ENCODE data around the gene CYP19A1.
A peak's percentile ranks its signal among the peaks of the same experiment; 100 is the strongest.

The CYP19A1 gene

DNA sequence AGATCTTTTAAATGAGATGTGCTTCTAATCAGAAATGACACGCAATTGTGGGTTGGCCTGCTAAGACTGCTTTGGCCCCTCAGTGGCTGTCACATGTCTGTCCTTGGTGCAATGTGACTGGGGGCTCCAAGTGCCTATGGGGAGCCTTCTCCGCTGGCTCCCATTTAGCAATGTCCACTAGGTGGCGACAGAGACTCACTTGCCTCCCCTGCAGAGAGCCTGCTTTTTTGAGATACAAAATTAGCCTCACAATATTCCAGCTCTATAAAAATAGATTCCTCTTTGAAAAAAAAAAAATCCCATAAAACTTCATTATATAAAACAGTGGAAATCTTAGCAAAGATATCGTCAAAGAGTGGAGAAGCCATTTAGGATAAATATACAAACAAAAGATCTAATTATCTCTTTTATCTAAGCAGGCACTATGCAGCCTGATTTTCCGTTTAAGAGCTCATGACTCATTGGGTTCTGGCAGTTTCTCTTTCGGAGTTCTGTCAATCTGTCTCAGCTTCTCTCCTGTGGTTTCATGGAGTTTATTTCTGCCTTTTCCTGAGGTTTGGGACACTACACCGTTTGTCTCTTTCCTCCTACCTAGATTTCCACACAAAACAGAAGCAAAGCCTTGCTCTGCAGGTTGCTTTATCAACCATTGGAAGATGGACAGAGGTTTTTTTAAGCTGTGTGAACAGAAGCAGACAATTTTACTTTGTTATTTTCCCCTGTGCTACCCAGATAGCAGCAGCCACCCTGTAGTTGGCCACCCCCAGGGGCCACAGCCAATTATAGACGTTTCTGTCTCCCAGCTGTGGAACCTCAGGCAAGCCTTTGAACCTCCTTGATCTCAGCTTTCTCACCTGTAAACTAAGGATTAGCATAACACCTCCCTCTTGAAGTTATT, 175.3 kb downstream of the CYP19A1 start:
- peak overlapping the region; percentile 36 for H3K4me2 ChIP-seq
- H3K9ac ChIP-seq = no peak overlapping the region; the same call in 1 of the 2 replicates
- H3K36me3 ChIP-seq = no peaks in the 10 kb centered on the region
- no peak overlapping the region for H3K27ac ChIP-seq
- TF ChIP-seq Cebpa-rat (IDR thresholded peaks at IDR 0.05) = no peak
- H3K9me3 ChIP-seq = no peaks in the 10 kb centered on the region
- H3K4me1 ChIP-seq = peaks cover 7% of the 10 kb centered on the region
- no peaks in the 10 kb centered on the region for H3K27me3 ChIP-seq
- no peaks in the 10 kb centered on the region for H4K20me1 ChIP-seq
- no peak overlapping the region for H3K4me3 ChIP-seq

DNA sequence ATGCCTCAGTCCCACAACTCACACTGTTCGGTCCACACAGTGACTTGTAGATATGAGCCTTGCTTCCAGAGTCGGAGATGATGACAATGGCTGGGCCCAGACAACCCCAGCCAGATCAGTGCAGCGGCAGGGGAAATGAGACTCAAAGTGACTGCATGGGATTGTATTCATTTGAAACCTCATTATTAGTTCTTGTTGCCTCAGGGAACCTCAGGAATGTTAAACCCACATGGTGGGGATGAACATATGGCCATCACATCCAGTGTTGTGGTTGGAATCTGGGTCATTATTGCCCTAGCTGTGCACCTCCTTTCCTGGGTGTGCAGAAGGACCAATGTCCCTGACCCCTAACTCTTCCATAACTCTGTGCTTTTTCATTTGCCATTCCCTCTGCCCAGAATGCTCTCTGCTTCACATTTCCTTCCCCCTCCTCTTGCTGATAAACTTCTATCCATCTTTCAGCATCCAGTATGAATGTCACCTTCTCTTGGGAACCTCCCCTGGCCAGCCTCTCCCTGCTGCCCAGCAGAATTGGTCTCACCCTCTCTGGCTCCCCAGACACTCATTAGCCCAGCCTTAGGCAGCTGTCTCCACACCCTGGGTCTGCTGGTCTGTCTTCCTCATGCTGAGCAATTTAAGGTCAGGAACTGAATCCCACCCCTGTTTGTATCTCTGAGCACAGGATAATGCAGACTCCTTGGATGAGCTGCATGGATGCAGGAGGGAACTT, 176.7 kb downstream of the CYP19A1 start:
- H3K4me2 ChIP-seq = no peak overlapping the region
- H3K27ac ChIP-seq = no peak overlapping the region
- no peaks in the 10 kb centered on the region for H4K20me1 ChIP-seq
- no peak for TF ChIP-seq Cebpa-rat (IDR thresholded peaks at IDR 0.05)
- no peaks in the 10 kb centered on the region for H3K9me3 ChIP-seq
- H3K4me1 ChIP-seq = peaks cover 7% of the 10 kb centered on the region
- no peak overlapping the region for H3K4me3 ChIP-seq
- H3K9ac ChIP-seq = no peak overlapping the region
- H3K27me3 ChIP-seq = no peaks in the 10 kb centered on the region
- H3K36me3 ChIP-seq = no peaks in the 10 kb centered on the region

DNA sequence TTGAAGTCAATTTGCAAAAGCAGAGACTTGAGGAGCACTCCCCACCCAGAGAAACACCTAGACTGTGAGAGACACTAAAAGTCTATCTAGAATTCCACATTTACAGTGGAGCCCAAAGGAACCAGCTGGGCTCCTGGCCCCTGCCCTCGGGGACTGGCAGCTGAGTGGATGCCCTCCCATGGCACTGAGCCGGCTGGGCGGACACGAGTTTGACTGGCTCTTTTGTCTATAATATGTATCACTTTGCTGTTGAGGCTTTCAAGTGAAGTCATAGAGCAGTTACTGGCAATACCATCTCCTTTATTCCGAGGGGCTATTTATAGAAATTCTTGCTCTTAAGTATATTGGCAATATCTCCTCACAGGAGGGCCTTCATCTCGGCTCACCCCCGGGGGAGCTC, 177.9 kb downstream of the CYP19A1 start:
- Histone ChIP-seq H3K36me3 (no peaks in the 10 kb centered on the region), H3K4me2 (no peak overlapping the region), H3K27me3 (no peaks in the 10 kb centered on the region), H3K9me3 (no peaks in the 10 kb centered on the region), H3K27ac (no peak overlapping the region), H3K4me1 (peaks cover 7% of the 10 kb centered on the region), H4K20me1 (no peaks in the 10 kb centered on the region), H3K9ac (no peak overlapping the region), H3K4me3 (no peak overlapping the region)
- no peak for TF ChIP-seq Cebpa-rat (IDR thresholded peaks at IDR 0.05)

Data from BLaER1 (cell line).